MM.1S (cell line): ENCODE results near the gene IL6ST.

Experiments
- DNase-seq: peaks from one replicate; pipeline ENCODE4 v3.0.0-alpha.2; 2015
- H2AFZ ChIP-seq: fragments of 300-600 bp; sonication (generic); 2 replicates; pipeline ENCODE4 v1.6.0; 2016; ENCODE audit warnings: antibody characterized with exemption, low read length
- H3F3A ChIP-seq: fragments of 300-600 bp; sonication (generic); 2 replicates; pipeline ENCODE4 v1.6.1; 2016; ENCODE audit warnings: mild to moderate bottlenecking, antibody characterized with exemption, low read length, moderate library complexity, mixed read lengths; ENCODE audit not compliant: insufficient read depth
- H3K27ac ChIP-seq: fragments of 300-600 bp; sonication (generic); 2 replicates; pipeline ENCODE4 v1.5.1; 2016; ENCODE audit warnings: mild to moderate bottlenecking, low read length
- H3K27me3 ChIP-seq: fragments of 300-600 bp; sonication (generic); replicated peaks from 2 replicates; pipeline ENCODE4 v1.6.0; 2016; ENCODE audit warnings: low read length; ENCODE audit not compliant: insufficient read depth
- H3K36me3 ChIP-seq: fragments of 300-600 bp; sonication (generic); replicated peaks from 2 replicates; pipeline ENCODE4 v1.6.1; 2016; ENCODE audit warnings: mild to moderate bottlenecking, low read length, mixed read lengths; ENCODE audit not compliant: insufficient read depth
- H3K4me1 ChIP-seq: fragments of 300-600 bp; sonication (generic); 2 replicates; pipeline ENCODE4 v1.6.1; 2016; ENCODE audit warnings: low read length, mixed read lengths
- H3K4me2 ChIP-seq: fragments of 300-600 bp; sonication (generic); 2 replicates; pipeline ENCODE4 v1.6.0; 2016; ENCODE audit warnings: low read depth, low read length
- H3K4me3 ChIP-seq: fragments of 300-600 bp; sonication (generic); 2 replicates; pipeline ENCODE4 v1.5.1; 2016; ENCODE audit warnings: low read length, mixed read lengths
- H3K79me2 ChIP-seq: fragments of 300-600 bp; sonication (generic); 2 replicates; pipeline ENCODE4 v1.6.1; 2016; ENCODE audit warnings: mixed run types, low read length, mixed read lengths
- H3K9ac ChIP-seq: fragments of 300-600 bp; sonication (generic); 2 replicates; pipeline ENCODE4 v1.6.1; 2016; ENCODE audit warnings: low read length, mixed read lengths
- H3K9me2 ChIP-seq: fragments of 300-600 bp; sonication (generic); replicated peaks from 2 replicates; pipeline ENCODE4 v1.6.1; 2016; ENCODE audit warnings: mild to moderate bottlenecking, low read length, mixed read lengths; ENCODE audit not compliant: insufficient read depth
- H3K9me3 ChIP-seq: fragments of 300-600 bp; sonication (generic); replicated peaks from 2 replicates; pipeline ENCODE4 v1.6.1; 2016; ENCODE audit warnings: mild to moderate bottlenecking, low read length, mixed read lengths; ENCODE audit not compliant: insufficient read depth
- H4K20me1 ChIP-seq: fragments of 300-600 bp; sonication (generic); 2 replicates; pipeline ENCODE4 v1.6.1; 2016; ENCODE audit warnings: mild to moderate bottlenecking, low read length, moderate library complexity, mixed read lengths; ENCODE audit not compliant: insufficient read depth
- CTCF ChIP-seq: fragments of 300-600 bp; sonication (generic); IDR thresholded peaks from 2 replicates; pipeline ENCODE4 v1.5.1; 2016; ENCODE audit warnings: antibody characterized with exemption, low read length, mixed read lengths
- EZH2 ChIP-seq: fragments of 300-600 bp; sonication (generic); optimal IDR thresholded peaks from 2 replicates; pipeline ENCODE3; 2017; ENCODE audit warnings: low read depth, mild to moderate bottlenecking, antibody characterized with exemption, low read length, mixed read lengths
- EZH2phosphoT487 ChIP-seq: fragments of 300-600 bp; sonication (generic); IDR thresholded peaks from 2 replicates; pipeline ENCODE4 v1.6.1; 2018; ENCODE audit warnings: antibody characterized with exemption, low read length

Gene IL6ST

GRCh38 chr5:55897206-55897894, 97.4 kb downstream of the IL6ST start:
- no peaks in the 10 kb centered on the region for H3K79me2 ChIP-seq
- no peak overlapping the region for H3K4me2 ChIP-seq
- no peak overlapping the region for H3K27ac ChIP-seq

GRCh38 chr5:55896663-55897062, 98.1 kb downstream of the IL6ST start:
- no peak overlapping the region for H3K9ac ChIP-seq
- H3F3A ChIP-seq: no peaks in the 10 kb centered on the region
- no peak overlapping the region for H3K4me2 ChIP-seq
- no peak overlapping the region for H3K27ac ChIP-seq
- no peaks in the 10 kb centered on the region for H3K79me2 ChIP-seq
- no peaks in the 10 kb centered on the region for H3K36me3 ChIP-seq
- peaks cover 7% of the 10 kb centered on the region for H3K4me1 ChIP-seq
- TF ChIP-seq CTCF (no peak), EZH2phosphoT487 (no peak), EZH2 (no peak)
- no peaks in the 10 kb centered on the region for H3K9me3 ChIP-seq
- no peaks in the 10 kb centered on the region for H3K9me2 ChIP-seq
- no peaks in the 10 kb centered on the region for H3K27me3 ChIP-seq
- no peaks in the 10 kb centered on the region for H4K20me1 ChIP-seq
- no peak overlapping the region for H2AFZ ChIP-seq
- DNase-seq: no peak
- H3K4me3 ChIP-seq: no peak overlapping the region

More at GRCh38 chr5:55897206-55897894, 97.4 kb downstream of the IL6ST start:
- Histone ChIP-seq H3K36me3 (no peaks in the 10 kb centered on the region), H3K9me2 (no peaks in the 10 kb centered on the region), H3K4me3 (no peak overlapping the region), H3K9me3 (no peaks in the 10 kb centered on the region), H3K4me1 (peaks cover 7% of the 10 kb centered on the region), H4K20me1 (no peaks in the 10 kb centered on the region), H2AFZ (no peak overlapping the region), H3K27me3 (no peaks in the 10 kb centered on the region), H3F3A (no peaks in the 10 kb centered on the region), H3K9ac (no peak overlapping the region)
- DNase-seq: no peak
- TF ChIP-seq EZH2phosphoT487 (no peak), CTCF (no peak), EZH2 (no peak)

- H3K9me3 ChIP-seq: no peaks in the 10 kb centered on the region
- H3K79me2 ChIP-seq: no peaks in the 10 kb centered on the region
- H3K9ac ChIP-seq: no peak overlapping the region
- H3K9me2 ChIP-seq: no peaks in the 10 kb centered on the region
- no peak overlapping the region for H2AFZ ChIP-seq
- H3K27ac ChIP-seq: no peak overlapping the region
- H3K4me1 ChIP-seq: peaks cover 7% of the 10 kb centered on the region
- no peaks in the 10 kb centered on the region for H3K36me3 ChIP-seq
- TF ChIP-seq EZH2phosphoT487 (no peak), CTCF (no peak), EZH2 (no peak)
- H3K27me3 ChIP-seq: no peaks in the 10 kb centered on the region
- H3F3A ChIP-seq: no peaks in the 10 kb centered on the region
- DNase-seq: no peak
- no peaks in the 10 kb centered on the region for H4K20me1 ChIP-seq
- H3K4me2 ChIP-seq: no peak overlapping the region
- H3K4me3 ChIP-seq: no peak overlapping the region
Observed at GRCh38 chr5:55896238-55896637, 98.5 kb downstream of the IL6ST start.
